Measurements from ENCODE around the gene DNAH6. TPM values are rescaled to one million over a fixed set of nuclear protein-coding genes. Genes with fewer than 3 reads are reported as not detected.

The DNAH6 gene
- total RNA-seq, 1 donor from 2014 or later, result not detected

DNA sequence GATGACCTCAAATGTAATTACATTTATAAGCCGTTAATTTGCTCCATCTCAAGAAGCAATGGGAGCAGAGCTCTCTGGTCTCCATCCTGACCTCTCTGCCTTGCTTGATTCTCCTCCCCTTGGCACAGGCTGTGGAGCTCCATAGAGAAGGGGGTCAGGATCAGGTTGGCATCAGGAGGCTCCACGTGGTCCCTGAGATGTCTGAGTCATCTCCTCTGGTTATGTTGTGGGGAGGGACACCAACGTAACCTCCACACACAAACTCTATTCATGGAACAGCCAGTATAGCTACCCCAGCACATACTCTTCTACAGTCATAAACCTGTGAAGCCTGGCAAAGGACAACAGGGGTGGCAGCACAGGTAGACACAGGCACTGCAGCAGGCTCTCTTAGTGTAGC lies 335.6 kb downstream of the DNAH6 start:
- no peaks in the 10 kb centered on the region for H3K36me3 Mint-ChIP-seq (ENCODE audit: unreplicated experiment)
- no peak overlapping the region for H3K27ac Mint-ChIP-seq (ENCODE audit: unreplicated experiment)
- H3K4me1 Mint-ChIP-seq (ENCODE audit: unreplicated experiment), result no peaks in the 10 kb centered on the region
- H3K4me3 Mint-ChIP-seq (ENCODE audit: unreplicated experiment), result no peak overlapping the region
- DNase-seq (ENCODE audit: extremely low spot score, unreplicated experiment), result no peak
- peaks cover 44% of the 10 kb centered on the region for H3K27me3 Mint-ChIP-seq (ENCODE audit: unreplicated experiment)
- TF ChIP-seq, protein P1, sequence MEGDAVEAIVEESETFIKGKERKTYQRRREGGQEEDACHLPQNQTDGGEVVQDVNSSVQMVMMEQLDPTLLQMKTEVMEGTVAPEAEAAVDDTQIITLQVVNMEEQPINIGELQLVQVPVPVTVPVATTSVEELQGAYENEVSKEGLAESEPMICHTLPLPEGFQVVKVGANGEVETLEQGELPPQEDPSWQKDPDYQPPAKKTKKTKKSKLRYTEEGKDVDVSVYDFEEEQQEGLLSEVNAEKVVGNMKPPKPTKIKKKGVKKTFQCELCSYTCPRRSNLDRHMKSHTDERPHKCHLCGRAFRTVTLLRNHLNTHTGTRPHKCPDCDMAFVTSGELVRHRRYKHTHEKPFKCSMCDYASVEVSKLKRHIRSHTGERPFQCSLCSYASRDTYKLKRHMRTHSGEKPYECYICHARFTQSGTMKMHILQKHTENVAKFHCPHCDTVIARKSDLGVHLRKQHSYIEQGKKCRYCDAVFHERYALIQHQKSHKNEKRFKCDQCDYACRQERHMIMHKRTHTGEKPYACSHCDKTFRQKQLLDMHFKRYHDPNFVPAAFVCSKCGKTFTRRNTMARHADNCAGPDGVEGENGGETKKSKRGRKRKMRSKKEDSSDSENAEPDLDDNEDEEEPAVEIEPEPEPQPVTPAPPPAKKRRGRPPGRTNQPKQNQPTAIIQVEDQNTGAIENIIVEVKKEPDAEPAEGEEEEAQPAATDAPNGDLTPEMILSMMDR (IDR thresholded peaks at IDR 0.05), result no peak
- H3K9me3 Mint-ChIP-seq (ENCODE audit: unreplicated experiment), result no peaks in the 10 kb centered on the region

DNA sequence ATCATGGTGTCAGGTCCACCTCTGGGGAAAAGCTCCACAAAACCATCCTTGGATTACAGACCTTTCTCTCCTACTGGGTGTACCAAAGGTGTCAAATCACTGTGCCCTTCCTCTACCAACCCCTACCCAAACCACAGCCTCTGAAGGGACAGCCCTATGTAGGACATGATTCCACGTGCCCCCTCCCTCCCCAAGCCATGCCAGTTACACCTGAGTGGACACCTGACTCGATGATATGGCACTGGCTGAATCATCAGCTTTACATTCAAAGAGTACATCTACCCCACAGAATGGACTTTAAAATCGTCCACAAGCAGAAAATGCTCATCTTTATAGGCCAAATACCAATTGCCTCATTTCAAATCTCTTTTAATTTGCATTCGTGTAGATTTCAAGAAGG lies 338.6 kb downstream of the DNAH6 start:
- TF ChIP-seq, protein P1 (IDR thresholded peaks at IDR 0.05), result no peak
- no peak for DNase-seq (ENCODE audit: extremely low spot score, unreplicated experiment)
- Mint-ChIP-seq H3K9me3 (ENCODE audit: unreplicated experiment) (no peaks in the 10 kb centered on the region), H3K4me1 (ENCODE audit: unreplicated experiment) (no peaks in the 10 kb centered on the region), H3K27ac (ENCODE audit: unreplicated experiment) (no peak overlapping the region), H3K4me3 (ENCODE audit: unreplicated experiment) (no peak overlapping the region), H3K36me3 (ENCODE audit: unreplicated experiment) (no peaks in the 10 kb centered on the region), H3K27me3 (ENCODE audit: unreplicated experiment) (peaks cover 46% of the 10 kb centered on the region)

- Mint-ChIP-seq H3K36me3 (ENCODE audit: unreplicated experiment) (no peaks in the 10 kb centered on the region), H3K9me3 (ENCODE audit: unreplicated experiment) (no peaks in the 10 kb centered on the region), H3K27ac (ENCODE audit: unreplicated experiment) (no peak overlapping the region), H3K27me3 (ENCODE audit: unreplicated experiment) (peaks cover 43% of the 10 kb centered on the region), H3K4me3 (ENCODE audit: unreplicated experiment) (no peak overlapping the region), H3K4me1 (ENCODE audit: unreplicated experiment) (no peaks in the 10 kb centered on the region)
- no peak for DNase-seq (ENCODE audit: extremely low spot score, unreplicated experiment)
- TF ChIP-seq, protein P1 (IDR thresholded peaks at IDR 0.05), result no peak
These were observed 339.4 kb downstream of the DNAH6 start for GRCh38 chr2:84855731-84856130.

- Mint-ChIP-seq H3K4me1 (ENCODE audit: unreplicated experiment) (no peaks in the 10 kb centered on the region), H3K27ac (ENCODE audit: unreplicated experiment) (no peak overlapping the region), H3K36me3 (ENCODE audit: unreplicated experiment) (no peaks in the 10 kb centered on the region), H3K9me3 (ENCODE audit: unreplicated experiment) (no peaks in the 10 kb centered on the region), H3K4me3 (ENCODE audit: unreplicated experiment) (no peak overlapping the region), H3K27me3 (ENCODE audit: unreplicated experiment) (peaks cover 43% of the 10 kb centered on the region)
- DNase-seq (ENCODE audit: extremely low spot score, unreplicated experiment), result no peak
- TF ChIP-seq, protein P1 (IDR thresholded peaks at IDR 0.05), result no peak
These were observed 340.5 kb downstream of the DNAH6 start for GRCh38 chr2:84856787-84857186.

- Mint-ChIP-seq H3K27ac (ENCODE audit: unreplicated experiment) (no peak overlapping the region), H3K9me3 (ENCODE audit: unreplicated experiment) (no peaks in the 10 kb centered on the region), H3K4me3 (ENCODE audit: unreplicated experiment) (no peak overlapping the region), H3K27me3 (ENCODE audit: unreplicated experiment) (peaks cover 46% of the 10 kb centered on the region), H3K36me3 (ENCODE audit: unreplicated experiment) (no peaks in the 10 kb centered on the region), H3K4me1 (ENCODE audit: unreplicated experiment) (no peaks in the 10 kb centered on the region)
- no peak for DNase-seq (ENCODE audit: extremely low spot score, unreplicated experiment)
- TF ChIP-seq, protein P1 (IDR thresholded peaks at IDR 0.05), result no peak
These were observed 341.3 kb downstream of the DNAH6 start for GRCh38 chr2:84857566-84857965.
